ENCODE data around the gene TGFB1. TPM values are rescaled to one million over a fixed set of nuclear protein-coding genes. Genes with fewer than 3 reads are reported as not detected.

TGFB1 gene
- polyA plus RNA-seq, 1 of the 3 experiments (the other 2 are of a cell fraction), result 25.5 TPM

DNA sequence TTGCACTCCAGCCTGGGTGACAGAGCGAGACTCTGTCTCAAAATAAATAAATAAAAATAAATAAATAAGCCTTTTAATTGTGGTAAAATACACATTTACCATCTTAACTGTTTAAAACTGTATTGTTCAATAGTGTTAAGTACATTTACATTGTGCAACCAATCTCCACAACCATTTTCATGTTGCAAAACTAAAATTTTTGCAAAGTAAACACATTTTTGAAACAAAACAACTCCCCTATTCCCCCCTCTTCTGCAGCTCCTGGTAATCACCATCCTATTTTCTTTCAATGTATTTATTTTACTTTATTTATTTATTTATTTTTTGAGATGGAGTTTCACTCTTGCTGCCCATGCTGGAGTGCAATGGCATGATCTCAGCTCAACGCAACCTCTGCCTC lies 16.0 kb upstream of the TGFB1 start:
- Histone ChIP-seq H3K27me3 (ENCODE audit: insufficient read depth) (no peaks in the 10 kb centered on the region), H3K4me3 (ENCODE audit: low read depth in 2 of 2, low read length in 1 of 2) (no peak overlapping the region), H3F3A (replicated peaks; ENCODE audit: insufficient read depth) (peaks cover 29% of the 10 kb centered on the region), H4K20me1 (ENCODE audit: insufficient read depth) (peaks cover 17% of the 10 kb centered on the region; the same call in 1 of the 2 replicates), H3K4me2 (no peak overlapping the region), H3K36me3 (replicated peaks in 1 of 2; ENCODE audit: control insufficient read depth in 1 of 2, insufficient read depth in 2 of 2, low read length in 1 of 2) (peaks cover 0 to 3% of the 10 kb centered on the region in 2 experiments), H3K4me1 (ENCODE audit: control insufficient read depth in 1 of 2, insufficient read depth in 2 of 2, low read depth in 1 of 2, low read length in 1 of 2) (peaks cover 14 to 21% of the 10 kb centered on the region in 2 experiments; a peak in 3 of 4 replicates), H3K79me2 (ENCODE audit: insufficient read depth) (peaks cover 63% of the 10 kb centered on the region), H3K9me3 (no peaks in the 10 kb centered on the region), H3K27ac (ENCODE audit: low read depth in 2 of 2, low read length in 1 of 2) (no peak overlapping the region), H3K9ac (no peak overlapping the region), H2AFZ (ENCODE audit: low read depth) (no peak overlapping the region), H3K9me2 (no peaks in the 10 kb centered on the region)
- no peak for DNase-seq
- ChIA-PET POLR2A (interaction anchor here (0.6 kb wide), 1 partner anchor 11 kb away, joined by 3 read pairs; no protein-coding TSS in a partner anchor), CTCF (interaction anchor here (1.4 kb wide), 1 partner anchor 905 kb away, joined by 3 read pairs; no protein-coding TSS in a partner anchor)
- 96% methylated on average over 2 of the region's 2 CpGs for WGBS (ENCODE audit: low lambda C conversion rate)
- TF ChIP-seq POLR2AphosphoS5 (IDR thresholded peaks at IDR 0.05; ENCODE audit: low read depth, low read length) (no peak), RCOR1 (IDR thresholded peaks at IDR 0.05; ENCODE audit: low read length) (no peak), NFIC (IDR thresholded peaks at IDR 0.05; ENCODE audit: borderline replicate concordance) (no peak), TAF1 (IDR thresholded peaks at IDR 0.05; ENCODE audit: borderline replicate concordance, low read depth, low read length) (no peak), EZH2phosphoT487 (IDR thresholded peaks at IDR 0.05; ENCODE audit: borderline replicate concordance, low read depth) (no peak), EP300 (IDR thresholded peaks at IDR 0.05; ENCODE audit: borderline replicate concordance in 1 of 2, low read depth in 1 of 2, low read length in 1 of 2) (no peak), RFX5 (IDR thresholded peaks at IDR 0.05; ENCODE audit: low read length) (no peak), CHD2 (IDR thresholded peaks at IDR 0.05; ENCODE audit: low read length, partially characterized antibody) (no peak), RAD21 (IDR thresholded peaks at IDR 0.05; ENCODE audit: low read length) (no peak), FOXM1 (IDR thresholded peaks at IDR 0.05; ENCODE audit: low read depth) (no peak), GABPA (IDR thresholded peaks at IDR 0.05; ENCODE audit: low read depth) (no peak)
- TF ChIP-seq, protein P1, sequence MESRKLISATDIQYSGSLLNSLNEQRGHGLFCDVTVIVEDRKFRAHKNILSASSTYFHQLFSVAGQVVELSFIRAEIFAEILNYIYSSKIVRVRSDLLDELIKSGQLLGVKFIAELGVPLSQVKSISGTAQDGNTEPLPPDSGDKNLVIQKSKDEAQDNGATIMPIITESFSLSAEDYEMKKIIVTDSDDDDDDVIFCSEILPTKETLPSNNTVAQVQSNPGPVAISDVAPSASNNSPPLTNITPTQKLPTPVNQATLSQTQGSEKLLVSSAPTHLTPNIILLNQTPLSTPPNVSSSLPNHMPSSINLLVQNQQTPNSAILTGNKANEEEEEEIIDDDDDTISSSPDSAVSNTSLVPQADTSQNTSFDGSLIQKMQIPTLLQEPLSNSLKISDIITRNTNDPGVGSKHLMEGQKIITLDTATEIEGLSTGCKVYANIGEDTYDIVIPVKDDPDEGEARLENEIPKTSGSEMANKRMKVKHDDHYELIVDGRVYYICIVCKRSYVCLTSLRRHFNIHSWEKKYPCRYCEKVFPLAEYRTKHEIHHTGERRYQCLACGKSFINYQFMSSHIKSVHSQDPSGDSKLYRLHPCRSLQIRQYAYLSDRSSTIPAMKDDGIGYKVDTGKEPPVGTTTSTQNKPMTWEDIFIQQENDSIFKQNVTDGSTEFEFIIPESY (IDR thresholded peaks at IDR 0.05; ENCODE audit: borderline replicate concordance, low read depth), result no peak
- TF ChIP-seq, protein P2, sequence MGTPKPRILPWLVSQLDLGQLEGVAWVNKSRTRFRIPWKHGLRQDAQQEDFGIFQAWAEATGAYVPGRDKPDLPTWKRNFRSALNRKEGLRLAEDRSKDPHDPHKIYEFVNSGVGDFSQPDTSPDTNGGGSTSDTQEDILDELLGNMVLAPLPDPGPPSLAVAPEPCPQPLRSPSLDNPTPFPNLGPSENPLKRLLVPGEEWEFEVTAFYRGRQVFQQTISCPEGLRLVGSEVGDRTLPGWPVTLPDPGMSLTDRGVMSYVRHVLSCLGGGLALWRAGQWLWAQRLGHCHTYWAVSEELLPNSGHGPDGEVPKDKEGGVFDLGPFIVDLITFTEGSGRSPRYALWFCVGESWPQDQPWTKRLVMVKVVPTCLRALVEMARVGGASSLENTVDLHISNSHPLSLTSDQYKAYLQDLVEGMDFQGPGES (IDR thresholded peaks at IDR 0.05; ENCODE audit: low read depth, low read length), result no peak

DNA sequence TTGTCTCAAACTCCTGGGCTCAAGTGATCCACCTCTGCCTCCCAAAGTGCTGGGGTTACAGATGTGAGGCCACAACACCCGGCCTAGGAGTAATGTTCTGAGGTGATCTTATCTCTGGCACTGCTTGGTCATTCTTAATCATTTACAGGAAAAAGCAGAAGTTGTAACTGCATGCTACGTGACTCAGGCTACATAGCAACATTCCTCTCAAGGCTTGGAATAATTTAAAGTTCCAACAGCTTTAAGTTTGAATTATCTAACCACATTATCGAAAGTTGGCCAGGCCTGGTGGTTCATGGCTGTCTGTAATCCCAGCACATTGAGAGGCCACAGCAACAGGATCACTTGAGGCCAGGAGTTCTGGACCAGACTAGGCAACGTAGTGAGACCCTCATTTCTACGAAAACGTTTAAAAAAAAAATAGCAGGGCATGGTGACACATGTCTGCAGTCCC lies 14.2 kb upstream of the TGFB1 start:
- H3K9me3 ChIP-seq, result no peaks in the 10 kb centered on the region
- H2AFZ ChIP-seq (ENCODE audit: low read depth), result no peak overlapping the region
- POLR2A ChIA-PET, result no interaction called here
- CTCF ChIA-PET, result no interaction called here
- H3F3A ChIP-seq (replicated peaks; ENCODE audit: insufficient read depth), result peaks cover 18% of the 10 kb centered on the region
- peak overlapping the region; percentile 35; the same call in 1 of the 2 replicates for H3K9ac ChIP-seq
- peaks cover 10 to 15% of the 10 kb centered on the region in 2 experiments; a peak in 3 of 4 replicates for H3K4me1 ChIP-seq (ENCODE audit: control insufficient read depth in 1 of 2, insufficient read depth in 2 of 2, low read depth in 1 of 2, low read length in 1 of 2)
- no peaks in the 10 kb centered on the region for H3K27me3 ChIP-seq (ENCODE audit: insufficient read depth)
- H3K4me3 ChIP-seq (ENCODE audit: low read depth in 2 of 2, low read length in 1 of 2), result no peak overlapping the region
- WGBS (ENCODE audit: low lambda C conversion rate), result 21% methylated on average over 6 of the region's 6 CpGs
- peak overlapping the region; percentile 22 for H3K4me2 ChIP-seq
- H3K79me2 ChIP-seq (ENCODE audit: insufficient read depth), result peaks cover 64% of the 10 kb centered on the region
- peak overlapping the region in 1 of 2 experiments; percentile 87; a peak in 2 of 4 replicates for H3K27ac ChIP-seq (ENCODE audit: low read depth in 2 of 2, low read length in 1 of 2)
- DNase-seq, result no peak
- H3K36me3 ChIP-seq (replicated peaks in 1 of 2; ENCODE audit: control insufficient read depth in 1 of 2, insufficient read depth in 2 of 2, low read length in 1 of 2), result peaks cover 0 to 3% of the 10 kb centered on the region in 2 experiments
- no peaks in the 10 kb centered on the region for H3K9me2 ChIP-seq
- H4K20me1 ChIP-seq (ENCODE audit: insufficient read depth), result peaks cover 4% of the 10 kb centered on the region; the same call in 1 of the 2 replicates
- TF ChIP-seq, protein P1 (IDR thresholded peaks at IDR 0.05; ENCODE audit: borderline replicate concordance, low read depth), result peak; percentile 55; the same call in 1 of the 2 replicates
- TF ChIP-seq FOXM1 (IDR thresholded peaks at IDR 0.05; ENCODE audit: low read depth) (0 out of 2 replicates have a peak, but pooled peaks have one; percentile 53), EP300 (IDR thresholded peaks at IDR 0.05; ENCODE audit: borderline replicate concordance in 1 of 2, low read depth in 1 of 2, low read length in 1 of 2) (peak in 1 of 2 experiments; percentile 89; a peak in 2 of 4 replicates), FOSL2 (IDR thresholded peaks at IDR 0.05; ENCODE audit: borderline replicate concordance, low read depth) (peak; percentile 87; the same call in 1 of the 2 replicates), JUND (IDR thresholded peaks at IDR 0.05) (peak; percentile 88; the same call in 1 of the 2 replicates), TAF1 (IDR thresholded peaks at IDR 0.05; ENCODE audit: borderline replicate concordance, low read depth, low read length) (no peak), TCF12 (IDR thresholded peaks at IDR 0.05) (peak; percentile 98), POLR2AphosphoS5 (IDR thresholded peaks at IDR 0.05; ENCODE audit: low read depth, low read length) (peak; percentile 68; the same call in 1 of the 2 replicates), NFIC (IDR thresholded peaks at IDR 0.05; ENCODE audit: borderline replicate concordance) (peak; percentile 74; the same call in 1 of the 2 replicates), MXI1 (IDR thresholded peaks at IDR 0.05; ENCODE audit: low read depth, low read length) (no peak)
- TF ChIP-seq, protein P3, sequence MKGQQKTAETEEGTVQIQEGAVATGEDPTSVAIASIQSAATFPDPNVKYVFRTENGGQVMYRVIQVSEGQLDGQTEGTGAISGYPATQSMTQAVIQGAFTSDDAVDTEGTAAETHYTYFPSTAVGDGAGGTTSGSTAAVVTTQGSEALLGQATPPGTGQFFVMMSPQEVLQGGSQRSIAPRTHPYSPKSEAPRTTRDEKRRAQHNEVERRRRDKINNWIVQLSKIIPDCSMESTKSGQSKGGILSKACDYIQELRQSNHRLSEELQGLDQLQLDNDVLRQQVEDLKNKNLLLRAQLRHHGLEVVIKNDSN (IDR thresholded peaks at IDR 0.05; ENCODE audit: borderline replicate concordance, low read depth), result 0 out of 2 replicates have a peak, but pooled peaks have one; percentile 22
- TF ChIP-seq, protein P4, sequence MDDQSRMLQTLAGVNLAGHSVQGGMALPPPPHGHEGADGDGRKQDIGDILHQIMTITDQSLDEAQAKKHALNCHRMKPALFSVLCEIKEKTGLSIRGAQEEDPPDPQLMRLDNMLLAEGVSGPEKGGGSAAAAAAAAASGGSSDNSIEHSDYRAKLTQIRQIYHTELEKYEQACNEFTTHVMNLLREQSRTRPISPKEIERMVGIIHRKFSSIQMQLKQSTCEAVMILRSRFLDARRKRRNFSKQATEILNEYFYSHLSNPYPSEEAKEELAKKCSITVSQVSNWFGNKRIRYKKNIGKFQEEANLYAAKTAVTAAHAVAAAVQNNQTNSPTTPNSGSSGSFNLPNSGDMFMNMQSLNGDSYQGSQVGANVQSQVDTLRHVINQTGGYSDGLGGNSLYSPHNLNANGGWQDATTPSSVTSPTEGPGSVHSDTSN (IDR thresholded peaks at IDR 0.05), result peak; percentile 74

All from SK-N-SH (cell line).